ENCODE measurements around the gene PDCD4.

The PDCD4 gene

GRCh38 chr10:110871298-110872084 lies at the start of gene PDCD4:
TSS of gene PDCD4 (plus strand) at chr10:110871928. CDS start at chr10:110876028, 4,100 bp downstream.
- peak; percentile 95 to 100 (median 99) for DNase-seq

GRCh38 chr10:110822035-110822711 lies 49.6 kb upstream of the PDCD4 start:
- peak in 1 of 51 donors; percentile 55 for DNase-seq

- DNase-seq: peak in 20 of 51 donors; percentile 8 to 72 (median 30)
Measured at GRCh38 chr10:110822712-110823311, 48.9 kb upstream of the PDCD4 start.

- DNase-seq: no peak
Measured at GRCh38 chr10:110824152-110824441, 47.6 kb upstream of the PDCD4 start.

- no peak for DNase-seq
Measured at GRCh38 chr10:110824660-110825059, 47.1 kb upstream of the PDCD4 start.

GRCh38 chr10:110825508-110825907 lies 46.2 kb upstream of the PDCD4 start:
- no peak for DNase-seq

GRCh38 chr10:110827410-110827809 lies 44.3 kb upstream of the PDCD4 start:
- no peak for DNase-seq

GRCh38 chr10:110827875-110828274 lies 43.9 kb upstream of the PDCD4 start:
- DNase-seq: peak in 1 of 51 donors; percentile 7

- no peak for DNase-seq
Measured at GRCh38 chr10:110828525-110828924, 43.2 kb upstream of the PDCD4 start.

- no peak for DNase-seq
Measured at GRCh38 chr10:110829721-110830410, 41.9 kb upstream of the PDCD4 start.

- DNase-seq: no peak
Measured at GRCh38 chr10:110833234-110833940, 38.3 kb upstream of the PDCD4 start.

- DNase-seq: no peak
Measured at GRCh38 chr10:110833941-110834628, 37.6 kb upstream of the PDCD4 start.

GRCh38 chr10:110834629-110835301 lies 37.0 kb upstream of the PDCD4 start:
- DNase-seq: no peak

GRCh38 chr10:110835841-110836240 lies 35.9 kb upstream of the PDCD4 start:
- no peak for DNase-seq

- no peak for DNase-seq
Measured at GRCh38 chr10:110836706-110837105, 35.0 kb upstream of the PDCD4 start.

- no peak for DNase-seq
Measured at GRCh38 chr10:110837418-110838171, 34.1 kb upstream of the PDCD4 start.

- DNase-seq: peak in 2 of 51 donors; percentile 12 to 31
Measured at GRCh38 chr10:110840225-110840922, 31.4 kb upstream of the PDCD4 start.

- no peak for DNase-seq
Measured at GRCh38 chr10:110840923-110841428, 30.8 kb upstream of the PDCD4 start.

All from hypothalamus (tissue), 51 donors.